Keratinocyte (primary cell): Measurements from ENCODE around the gene HLTF.

Experiments used
- CTCF ChIP-seq, 3 experiments: IDR thresholded peaks in 1 of 3; conservative IDR thresholded peaks in 1 of 3; optimal IDR thresholded peaks in 1 of 3; 2 replicates in 2 of 3; 3 replicates in 1 of 3; pipeline versions ENCODE3 to v1.5.1; 2011; ENCODE audit warnings: low read length in 3 of 3, mild to moderate bottlenecking in 3 of 3, moderate library complexity in 2 of 3, control low read depth in 1 of 3, inconsistent platforms in 1 of 3; ENCODE audit not compliant: insufficient read depth in 2 of 3; ENCODE audit errors: extremely low read depth in 1 of 3
- EZH2 ChIP-seq: IDR thresholded peaks from one replicate; pipeline ENCODE4 v1.6.1; 2012; ENCODE audit warnings: inconsistent platforms, mild to moderate bottlenecking, low read length, moderate library complexity

GRCh38 chr3:149031096-149031495 lies 55.2 kb downstream of the HLTF start:
- no peak for TF ChIP-seq CTCF (optimal IDR thresholded peaks at IDR 0.05 in 1 of 3, IDR thresholded peaks at IDR 0.05 in 1 of 3, conservative IDR thresholded peaks at IDR 0.05 in 1 of 3; ENCODE audit: extremely low read depth in 1 of 3, insufficient read depth in 2 of 3, low read length in 3 of 3)
- no peak for TF ChIP-seq EZH2
